SK-N-SH (cell line): Measurements from ENCODE around the gene RABL2B. TPM values are rescaled to one million over a fixed set of nuclear protein-coding genes. Genes with fewer than 3 reads are reported as not detected.
A peak's percentile ranks its signal among the peaks of the same experiment; 100 is the strongest.
"Not testable (repeated sequence)": the region's sequence is repeated elsewhere in the genome, so short reads cannot be mapped to it uniquely, and the experiment has no call there.

Source experiments
- CTCF ChIA-PET: fragments of 300-600, 350-600 bp; formaldehyde crosslinking; extraction: SDS; loops from one replicate; lab custom pipeline; 2021; lab: Yijun Ruan, JAX
- POLR2A ChIA-PET: fragments of 350-600 bp; sonication (Branson Sonifier 250); formaldehyde crosslinking; extraction: SDS; loops from one replicate; lab custom pipeline; 2020; ENCODE audit warnings: antibody characterized with exemption, inconsistent platforms; lab: Yijun Ruan, JAX
- DNase-seq: peaks from one replicate; pipeline ENCODE4 v3.0.0; 2012
- H2AFZ ChIP-seq: fragments of 200-600 bp; sonication (generic); 2 replicates; pipeline ENCODE4 v1.8.1; 2016; ENCODE audit warnings: antibody characterized with exemption, mild to moderate bottlenecking, low read depth
- H3F3A ChIP-seq: fragments of 200-600 bp; sonication (generic); replicated peaks from 2 replicates; pipeline ENCODE3; 2016; ENCODE audit warnings: antibody characterized with exemption, mild to moderate bottlenecking; ENCODE audit not compliant: insufficient read depth
- H3K27ac ChIP-seq, 2 experiments: fragments of 200-500 bp in 1 of 2; fragments of 200-600 bp in 1 of 2; sonication (Bioruptor generic) in 1 of 2; sonication (generic), shearing (Covaris generic) in 1 of 2; 2 replicates each; pipeline versions ENCODE4 v1.5.1 to v1.6.1; 2014 to 2016; ENCODE audit warnings: low read depth in 2 of 2, inconsistent platforms in 1 of 2, low read length in 1 of 2, mild to moderate bottlenecking in 1 of 2, mixed read lengths in 1 of 2
- H3K27me3 ChIP-seq: fragments of 200-600 bp; sonication (generic), shearing (Covaris generic); 2 replicates; pipeline ENCODE4 v1.6.1; 2016; ENCODE audit warnings: mixed run types; ENCODE audit not compliant: insufficient read depth
- H3K36me3 ChIP-seq, 2 experiments: fragments of 200-500 bp in 1 of 2; fragments of 200-600 bp in 1 of 2; sonication (Bioruptor generic) in 1 of 2; sonication (generic) in 1 of 2; replicated peaks in 1 of 2; 2 replicates each; pipeline versions ENCODE3 to v1.5.1; 2014 to 2016; ENCODE audit warnings: low read length in 1 of 2, mild to moderate bottlenecking in 1 of 2; ENCODE audit not compliant: insufficient read depth in 2 of 2, control insufficient read depth in 1 of 2
- H3K4me1 ChIP-seq, 2 experiments: fragments of 200-500 bp in 1 of 2; fragments of 200-600 bp in 1 of 2; sonication (Bioruptor generic) in 1 of 2; sonication (generic), shearing (Covaris generic) in 1 of 2; 2 replicates each; pipeline versions ENCODE4 v1.5.1 to v1.6.1; 2014 to 2016; ENCODE audit warnings: low read depth in 1 of 2, low read length in 1 of 2, mixed run types in 1 of 2; ENCODE audit not compliant: insufficient read depth in 2 of 2, control insufficient read depth in 1 of 2
- H3K4me2 ChIP-seq: fragments of 200-600 bp; sonication (generic), shearing (Covaris generic); 2 replicates; pipeline ENCODE4 v1.6.1; 2017; ENCODE audit warnings: mixed run types
- H3K4me3 ChIP-seq, 2 experiments: fragments of 200-500 bp in 1 of 2; fragments of 200-600 bp in 1 of 2; sonication (Bioruptor generic) in 1 of 2; sonication (generic), shearing (Covaris generic) in 1 of 2; 2 replicates each; pipeline versions ENCODE4 v1.5.1 to v1.8.1; 2014 to 2016; ENCODE audit warnings: low read depth in 2 of 2, inconsistent platforms in 1 of 2, low read length in 1 of 2, mild to moderate bottlenecking in 1 of 2, mixed read lengths in 1 of 2, moderate library complexity in 1 of 2
- H3K79me2 ChIP-seq: fragments of 200-600 bp; sonication (generic); 2 replicates; pipeline ENCODE4 v1.8.1; 2017; ENCODE audit warnings: mild to moderate bottlenecking; ENCODE audit not compliant: insufficient read depth
- H3K9ac ChIP-seq: fragments of 200-600 bp; sonication (generic); 2 replicates; pipeline ENCODE4 v1.6.1; 2017; ENCODE audit warnings: mixed run types
- H3K9me2 ChIP-seq: fragments of 200-600 bp; sonication (generic); 2 replicates; pipeline ENCODE4 v1.6.1; 2017; ENCODE audit warnings: mixed run types
- H3K9me3 ChIP-seq: fragments of 200-600 bp; sonication (generic); 2 replicates; pipeline ENCODE4 v1.6.1; 2017; ENCODE audit warnings: mixed run types, mild to moderate bottlenecking, moderate library complexity
- H4K20me1 ChIP-seq: fragments of 200-600 bp; sonication (generic); 2 replicates; pipeline ENCODE4 v1.6.1; 2017; ENCODE audit warnings: mild to moderate bottlenecking, mixed run types; ENCODE audit not compliant: insufficient read depth
- RAD21 ChIP-seq: IDR thresholded peaks from 2 replicates; pipeline ENCODE4 v1.6.1; 2012; ENCODE audit warnings: mild to moderate bottlenecking, low read length
- SMC3 ChIP-seq: IDR thresholded peaks from 2 replicates; pipeline ENCODE4 v1.6.1; 2012; ENCODE audit warnings: low read depth, low read length, improper control_type of control experiment
- WGBS: methylation state at CpG from one replicate; pipeline ENCODE4 v1.1.6; 2017; ENCODE audit warnings: low lambda C conversion rate; 5-methylcytosine and 5-hydroxymethylcytosine counted together
- polyA plus RNA-seq, 3 experiments: library from polyadenylated mRNA; depleted of rRNA; stranded (reverse); fragments of >200 nt; gene quantifications; 2 replicates each; pipeline ENCODE4 v1.2.3, GENCODE V29; 2012
- TF ChIP-seq, protein P1 (sequence below): fragments of 200-600 bp; sonication (generic); IDR thresholded peaks from 2 replicates; pipeline ENCODE4 v1.6.1; 2017; ENCODE audit warnings: antibody characterized with exemption, mild to moderate bottlenecking, moderate library complexity

Gene RABL2B
- polyA plus RNA-seq, 1 of the 3 experiments (the other 2 are of a cell fraction): 61.7 TPM

DNA sequence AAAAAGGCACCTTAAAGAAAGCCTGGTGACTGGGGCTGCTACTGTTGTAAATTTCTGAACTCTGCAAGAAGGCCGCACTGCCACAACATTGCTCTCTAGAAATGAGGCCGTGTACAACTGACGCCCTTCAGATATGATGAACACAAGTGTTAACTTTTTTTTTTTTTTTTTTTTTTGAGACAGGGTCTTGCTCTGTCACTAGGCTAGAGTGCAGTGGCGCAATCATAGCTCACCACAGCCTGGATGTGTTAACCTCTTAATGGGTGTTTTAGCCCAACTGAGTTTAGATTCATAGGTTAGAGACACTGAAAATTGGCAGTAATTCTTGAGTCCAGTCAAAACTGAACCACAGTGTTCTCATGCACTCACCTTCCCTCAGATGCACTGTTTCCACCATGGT lies 3.2 kb downstream of the RABL2B start:
- H3F3A ChIP-seq, H3K9me2 ChIP-seq, CTCF ChIA-PET, POLR2A ChIA-PET, H3K4me2 ChIP-seq, H3K4me1 ChIP-seq, H3K79me2 ChIP-seq, H3K9me3 ChIP-seq, H3K27me3 ChIP-seq, H4K20me1 ChIP-seq, H3K27ac ChIP-seq, H2AFZ ChIP-seq, DNase-seq, H3K4me3 ChIP-seq, H3K36me3 ChIP-seq, H3K9ac ChIP-seq: not testable (repeated sequence)
- WGBS: 94% methylated on average over 4 of the region's 4 CpGs

- 97% methylated on average over 4 of the region's 5 CpGs for WGBS
- H3K9me3 ChIP-seq, H3K79me2 ChIP-seq, H3K27me3 ChIP-seq, POLR2A ChIA-PET, H3K9ac ChIP-seq, H3K4me3 ChIP-seq, H3K4me2 ChIP-seq, H3K27ac ChIP-seq, CTCF ChIA-PET, H4K20me1 ChIP-seq, H3K4me1 ChIP-seq, DNase-seq, H3K36me3 ChIP-seq, H3K9me2 ChIP-seq, H2AFZ ChIP-seq, H3F3A ChIP-seq: not testable (repeated sequence)
Measured at GRCh38 chr22:50777631-50778030, 5.8 kb downstream of the RABL2B start.

DNA sequence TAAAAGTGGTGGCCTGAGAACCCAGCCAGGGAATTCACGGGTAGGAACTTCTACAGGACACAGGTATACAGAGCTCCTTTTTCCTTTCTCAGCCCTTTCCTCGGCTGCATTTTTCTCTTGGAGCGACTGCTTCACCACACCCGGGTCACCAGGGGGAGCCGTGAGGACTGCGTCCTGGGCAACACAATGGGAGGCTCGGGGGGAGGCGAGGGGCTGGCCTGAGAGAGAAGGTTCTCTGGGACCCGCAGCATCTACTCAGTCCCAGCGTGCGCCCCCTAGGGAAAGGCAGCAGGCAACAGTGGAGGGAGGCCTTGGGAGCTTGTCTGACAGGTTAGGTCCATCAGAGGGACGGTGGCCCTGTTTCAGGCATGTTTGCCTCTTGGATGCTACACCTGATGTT lies 8.3 kb downstream of the RABL2B start:
- CTCF ChIA-PET: interaction anchor here (0.6 to 1.2 kb wide), 10 partner anchors 28 to 141 kb away, joined by 3 to 10 read pairs (median 4); no protein-coding TSS in a partner anchor
- not testable (repeated sequence) for H3F3A ChIP-seq, H2AFZ ChIP-seq, H3K4me2 ChIP-seq, H3K27ac ChIP-seq, H3K4me1 ChIP-seq, H3K79me2 ChIP-seq, H3K36me3 ChIP-seq, H3K9ac ChIP-seq, H3K9me3 ChIP-seq, H4K20me1 ChIP-seq
- TF ChIP-seq RAD21 (peak; percentile 53), SMC3 (peak; percentile 46)
- TF ChIP-seq, protein P1, sequence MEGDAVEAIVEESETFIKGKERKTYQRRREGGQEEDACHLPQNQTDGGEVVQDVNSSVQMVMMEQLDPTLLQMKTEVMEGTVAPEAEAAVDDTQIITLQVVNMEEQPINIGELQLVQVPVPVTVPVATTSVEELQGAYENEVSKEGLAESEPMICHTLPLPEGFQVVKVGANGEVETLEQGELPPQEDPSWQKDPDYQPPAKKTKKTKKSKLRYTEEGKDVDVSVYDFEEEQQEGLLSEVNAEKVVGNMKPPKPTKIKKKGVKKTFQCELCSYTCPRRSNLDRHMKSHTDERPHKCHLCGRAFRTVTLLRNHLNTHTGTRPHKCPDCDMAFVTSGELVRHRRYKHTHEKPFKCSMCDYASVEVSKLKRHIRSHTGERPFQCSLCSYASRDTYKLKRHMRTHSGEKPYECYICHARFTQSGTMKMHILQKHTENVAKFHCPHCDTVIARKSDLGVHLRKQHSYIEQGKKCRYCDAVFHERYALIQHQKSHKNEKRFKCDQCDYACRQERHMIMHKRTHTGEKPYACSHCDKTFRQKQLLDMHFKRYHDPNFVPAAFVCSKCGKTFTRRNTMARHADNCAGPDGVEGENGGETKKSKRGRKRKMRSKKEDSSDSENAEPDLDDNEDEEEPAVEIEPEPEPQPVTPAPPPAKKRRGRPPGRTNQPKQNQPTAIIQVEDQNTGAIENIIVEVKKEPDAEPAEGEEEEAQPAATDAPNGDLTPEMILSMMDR: peak; percentile 66
- TF ChIP-seq, all 33 proteins: peak for 3; not testable (repeated sequence) for 30
- H3K27me3 ChIP-seq, H3K9me2 ChIP-seq, H3K4me3 ChIP-seq, POLR2A ChIA-PET: not testable (repeated sequence)
- DNase-seq: peak; percentile 82
- 14% methylated on average over 3 of the region's 12 CpGs for WGBS

GRCh38 chr22:50764288-50764687 lies 19.1 kb downstream of the RABL2B start:
- H3K27ac ChIP-seq, H3K79me2 ChIP-seq, H3K4me2 ChIP-seq, CTCF ChIA-PET, H3K36me3 ChIP-seq, H3K4me3 ChIP-seq, H3K9me3 ChIP-seq, H3F3A ChIP-seq, H3K9me2 ChIP-seq, H2AFZ ChIP-seq, H3K27me3 ChIP-seq, DNase-seq, POLR2A ChIA-PET, H3K9ac ChIP-seq, H3K4me1 ChIP-seq, H4K20me1 ChIP-seq: not testable (repeated sequence)
- 58% methylated on average over 3 of the region's 3 CpGs for WGBS

DNA sequence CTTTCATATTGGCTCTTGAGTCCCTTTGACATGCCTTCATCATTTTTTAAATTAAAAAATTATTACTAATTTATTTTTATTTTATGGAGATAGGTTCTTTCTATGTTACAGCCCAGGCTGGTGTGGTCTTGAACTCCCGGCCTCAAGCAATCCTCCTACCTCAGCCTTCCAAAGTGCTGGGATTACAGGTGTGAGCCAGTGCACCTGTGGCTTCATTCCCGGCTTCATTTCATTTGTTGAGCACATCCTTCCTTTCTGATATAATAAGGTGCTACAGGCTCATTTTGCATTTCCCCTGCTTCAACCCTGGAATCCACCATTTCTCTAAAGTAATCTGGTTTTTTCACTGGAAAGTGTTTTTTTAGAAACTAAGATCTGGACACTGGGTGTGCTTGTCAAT lies 21.6 kb downstream of the RABL2B start:
- CTCF ChIA-PET, H3F3A ChIP-seq, H4K20me1 ChIP-seq, H3K27ac ChIP-seq, H2AFZ ChIP-seq, H3K9me3 ChIP-seq, H3K9me2 ChIP-seq, H3K79me2 ChIP-seq, H3K4me2 ChIP-seq, DNase-seq, POLR2A ChIA-PET, H3K4me1 ChIP-seq, H3K9ac ChIP-seq, H3K4me3 ChIP-seq, H3K36me3 ChIP-seq, H3K27me3 ChIP-seq: not testable (repeated sequence)
- 83% methylated on average over 2 of the region's 2 CpGs for WGBS
